ENCODE data around the gene UGT1A10. TPM values are rescaled to one million over a fixed set of nuclear protein-coding genes. Genes with fewer than 3 reads are reported as not detected.

UGT1A10 gene
- total RNA-seq, 1 experiment from 2014 or later: 1.0 TPM

DNA sequence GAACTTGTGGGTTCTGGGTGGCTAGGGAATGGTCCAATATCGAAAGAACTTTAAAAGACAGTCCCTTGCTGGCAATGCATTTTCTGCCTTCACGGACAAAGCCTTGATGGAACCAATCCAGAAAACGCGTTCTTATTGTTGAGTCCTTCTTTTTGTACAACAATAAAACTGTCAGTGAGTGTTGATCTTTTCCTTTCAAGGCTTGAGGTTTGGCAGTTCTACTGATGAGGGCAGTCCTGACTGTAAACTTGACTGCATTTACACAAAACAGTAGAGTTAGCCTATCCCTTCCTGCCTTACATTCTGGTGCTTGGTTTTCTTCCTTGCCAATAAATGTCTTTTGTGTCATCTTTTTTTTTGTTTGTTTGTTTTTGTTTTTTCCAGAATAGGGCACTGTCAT lies 42.9 kb downstream of the UGT1A10 start:
- Mint-ChIP-seq H3K36me3 (ENCODE audit: insufficient read depth, unreplicated experiment) (no peaks in the 10 kb centered on the region), H3K4me1 (ENCODE audit: low read depth, unreplicated experiment) (no peaks in the 10 kb centered on the region), H3K9me3 (ENCODE audit: unreplicated experiment) (no peaks in the 10 kb centered on the region), H3K27ac (ENCODE audit: unreplicated experiment) (no peak overlapping the region), H3K27me3 (ENCODE audit: insufficient read depth, unreplicated experiment) (no peaks in the 10 kb centered on the region), H3K4me3 (ENCODE audit: unreplicated experiment) (no peak overlapping the region)
- ChIA-PET CTCF (no interaction called here), POLR2A (no interaction called here)
- no peak for DNase-seq
- BruUV-seq (replicated peaks): no TSS peak
- no peak overlapping the region for H3K4me3 ChIP-seq (ENCODE audit: low read depth, low read length)
- intact Hi-C loops (cut with micrococcal nuclease; ENCODE audit: unreplicated experiment): no loop called here
- TF ChIP-seq, protein P1, sequence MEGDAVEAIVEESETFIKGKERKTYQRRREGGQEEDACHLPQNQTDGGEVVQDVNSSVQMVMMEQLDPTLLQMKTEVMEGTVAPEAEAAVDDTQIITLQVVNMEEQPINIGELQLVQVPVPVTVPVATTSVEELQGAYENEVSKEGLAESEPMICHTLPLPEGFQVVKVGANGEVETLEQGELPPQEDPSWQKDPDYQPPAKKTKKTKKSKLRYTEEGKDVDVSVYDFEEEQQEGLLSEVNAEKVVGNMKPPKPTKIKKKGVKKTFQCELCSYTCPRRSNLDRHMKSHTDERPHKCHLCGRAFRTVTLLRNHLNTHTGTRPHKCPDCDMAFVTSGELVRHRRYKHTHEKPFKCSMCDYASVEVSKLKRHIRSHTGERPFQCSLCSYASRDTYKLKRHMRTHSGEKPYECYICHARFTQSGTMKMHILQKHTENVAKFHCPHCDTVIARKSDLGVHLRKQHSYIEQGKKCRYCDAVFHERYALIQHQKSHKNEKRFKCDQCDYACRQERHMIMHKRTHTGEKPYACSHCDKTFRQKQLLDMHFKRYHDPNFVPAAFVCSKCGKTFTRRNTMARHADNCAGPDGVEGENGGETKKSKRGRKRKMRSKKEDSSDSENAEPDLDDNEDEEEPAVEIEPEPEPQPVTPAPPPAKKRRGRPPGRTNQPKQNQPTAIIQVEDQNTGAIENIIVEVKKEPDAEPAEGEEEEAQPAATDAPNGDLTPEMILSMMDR (IDR thresholded peaks at IDR 0.05; ENCODE audit: insufficient read depth in 1 of 2, low read depth in 1 of 2, low read length in 1 of 2, severe bottlenecking in 1 of 2, unreplicated experiment in 1 of 2): no peak
- H3K27me3 ChIP-seq (replicated peaks; ENCODE audit: control insufficient read depth, insufficient read depth, low read length): no peaks in the 10 kb centered on the region
- no peaks in the 10 kb centered on the region for H3K4me1 ChIP-seq
- no peaks in the 10 kb centered on the region for H3K9me3 ChIP-seq
- no peaks in the 10 kb centered on the region for H3K36me3 ChIP-seq (ENCODE audit: control insufficient read depth, insufficient read depth, low read length)

DNA sequence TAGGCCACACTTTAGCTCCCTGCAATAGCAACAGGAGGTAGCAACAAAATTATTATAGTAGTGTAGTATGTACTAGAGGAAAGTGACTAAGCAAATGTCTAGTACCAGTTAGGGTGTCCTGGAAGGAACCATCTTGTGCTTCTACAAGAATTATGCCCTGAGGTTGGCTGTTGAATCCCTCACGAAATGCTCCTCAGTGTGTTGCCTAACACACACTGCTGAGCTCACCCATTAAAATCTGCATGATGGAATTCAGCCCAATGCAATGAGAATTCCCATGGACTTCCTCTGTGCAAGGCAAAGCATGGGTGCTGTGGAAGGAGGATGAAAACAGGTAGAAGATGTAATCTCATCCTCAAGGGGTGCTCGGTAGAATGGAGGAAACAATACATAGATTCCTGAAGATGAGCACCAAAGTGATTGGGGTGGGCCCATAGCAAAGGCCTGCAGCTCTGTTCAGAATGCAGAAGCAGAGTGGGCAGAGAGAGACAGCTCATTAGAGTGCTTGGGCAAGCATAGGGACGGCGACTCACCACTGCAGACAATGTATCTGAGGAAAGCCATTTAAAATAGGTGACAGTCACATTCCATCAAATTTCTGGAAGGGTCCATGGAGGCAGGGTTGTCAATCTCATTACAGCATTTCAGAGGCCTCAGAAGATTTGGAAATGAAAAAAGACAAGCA lies 44.3 kb downstream of the UGT1A10 start:
- no peaks in the 10 kb centered on the region for H3K27me3 Mint-ChIP-seq (ENCODE audit: insufficient read depth, unreplicated experiment)
- POLR2A ChIA-PET: no interaction called here

DNA sequence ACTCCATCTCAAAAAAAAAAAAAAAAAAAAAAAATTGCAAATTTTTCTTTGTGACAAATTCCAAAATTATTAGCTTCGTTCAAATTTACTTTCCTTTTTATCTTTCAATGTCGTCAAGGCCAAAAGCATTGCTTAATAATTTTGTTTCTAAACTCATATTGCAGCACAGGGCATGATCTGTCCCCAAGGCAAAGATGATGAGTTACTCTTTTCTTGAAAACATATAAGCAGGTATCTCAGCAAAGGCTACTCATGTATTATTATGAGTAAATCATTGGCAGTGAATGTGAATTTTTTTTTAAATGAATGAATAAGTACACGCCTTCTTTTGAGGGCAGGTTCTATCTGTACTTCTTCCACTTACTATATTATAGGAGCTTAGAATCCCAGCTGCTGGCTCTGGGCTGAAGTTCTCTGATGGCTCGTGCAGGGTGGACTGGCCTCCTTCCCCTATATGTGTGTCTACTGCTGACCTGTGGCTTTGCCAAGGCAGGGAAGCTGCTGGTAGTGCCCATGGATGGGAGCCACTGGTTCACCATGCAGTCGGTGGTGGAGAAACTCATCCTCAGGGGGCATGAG lies 45.4 kb downstream of the UGT1A10 start, which contains the start of gene UGT1A7:
TSS of gene UGT1A7 (plus strand) at position 381 of the 579 bp plus-strand sequence. CDS start at position 418, 37 bp downstream.
- intact Hi-C loops (cut with micrococcal nuclease; ENCODE audit: unreplicated experiment): no loop called here
- no TSS peak for BruUV-seq (replicated peaks)
- H3K4me1 ChIP-seq: no peaks in the 10 kb centered on the region
- POLR2A ChIA-PET: no interaction called here
- Mint-ChIP-seq H3K27ac (ENCODE audit: unreplicated experiment) (no peak within 1 kb of the TSS), H3K9me3 (ENCODE audit: unreplicated experiment) (no peaks in the 10 kb centered on the region), H3K36me3 (ENCODE audit: insufficient read depth, unreplicated experiment) (no peaks in the 10 kb centered on the region), H3K27me3 (ENCODE audit: insufficient read depth, unreplicated experiment) (no peaks in the 10 kb centered on the region), H3K4me1 (ENCODE audit: low read depth, unreplicated experiment) (no peaks in the 10 kb centered on the region), H3K4me3 (ENCODE audit: unreplicated experiment) (no peak within 1 kb of the TSS)
- TF ChIP-seq, protein P1 (IDR thresholded peaks at IDR 0.05; ENCODE audit: insufficient read depth in 1 of 2, low read depth in 1 of 2, low read length in 1 of 2, severe bottlenecking in 1 of 2, unreplicated experiment in 1 of 2): no peak
- H3K4me3 ChIP-seq (ENCODE audit: low read depth, low read length): no peak within 1 kb of the TSS
- CTCF ChIA-PET: no interaction called here
- no peak for DNase-seq
- no peaks in the 10 kb centered on the region for H3K27me3 ChIP-seq (replicated peaks; ENCODE audit: control insufficient read depth, insufficient read depth, low read length)
- H3K36me3 ChIP-seq (ENCODE audit: control insufficient read depth, insufficient read depth, low read length): no peaks in the 10 kb centered on the region
- H3K9me3 ChIP-seq: no peaks in the 10 kb centered on the region

More for the DNA sequence above, 44.3 kb downstream of the UGT1A10 start:
- intact Hi-C loops (cut with micrococcal nuclease; ENCODE audit: unreplicated experiment): no loop called here
- H3K27me3 ChIP-seq (replicated peaks; ENCODE audit: control insufficient read depth, insufficient read depth, low read length): no peaks in the 10 kb centered on the region
- Mint-ChIP-seq H3K36me3 (ENCODE audit: insufficient read depth, unreplicated experiment) (no peaks in the 10 kb centered on the region), H3K4me1 (ENCODE audit: low read depth, unreplicated experiment) (no peaks in the 10 kb centered on the region), H3K4me3 (ENCODE audit: unreplicated experiment) (no peak overlapping the region), H3K27ac (ENCODE audit: unreplicated experiment) (no peak overlapping the region), H3K9me3 (ENCODE audit: unreplicated experiment) (no peaks in the 10 kb centered on the region)
- no peaks in the 10 kb centered on the region for H3K36me3 ChIP-seq (ENCODE audit: control insufficient read depth, insufficient read depth, low read length)
- no peaks in the 10 kb centered on the region for H3K9me3 ChIP-seq
- no peaks in the 10 kb centered on the region for H3K4me1 ChIP-seq
- TF ChIP-seq, protein P1 (IDR thresholded peaks at IDR 0.05; ENCODE audit: insufficient read depth in 1 of 2, low read depth in 1 of 2, low read length in 1 of 2, severe bottlenecking in 1 of 2, unreplicated experiment in 1 of 2): no peak
- DNase-seq: no peak
- no TSS peak for BruUV-seq (replicated peaks)
- H3K4me3 ChIP-seq (ENCODE audit: low read depth, low read length): no peak overlapping the region
- CTCF ChIA-PET: no interaction called here
